HG03159 (cell line): Measurements from ENCODE around the gene TREH.
"Not testable (repeated sequence)": the region's sequence is repeated elsewhere in the genome, so short reads cannot be mapped to it uniquely, and the experiment has no call there.

ENCODE experiments used
- ATAC-seq: cut with Tn5 transposase; IDR thresholded peaks from one replicate; pipeline ENCODE4 v1.9.1; 2021; ENCODE audit warnings: mild to moderate bottlenecking, moderate library complexity; ENCODE audit not compliant: unreplicated experiment

The TREH gene

GRCh38 chr11:118696673-118697226 is 17.3 kb upstream of the TREH start:
- ATAC-seq, result no peak

- ATAC-seq, result no peak
Measured at GRCh38 chr11:118694771-118695170, 15.3 kb upstream of the TREH start.

DNA sequence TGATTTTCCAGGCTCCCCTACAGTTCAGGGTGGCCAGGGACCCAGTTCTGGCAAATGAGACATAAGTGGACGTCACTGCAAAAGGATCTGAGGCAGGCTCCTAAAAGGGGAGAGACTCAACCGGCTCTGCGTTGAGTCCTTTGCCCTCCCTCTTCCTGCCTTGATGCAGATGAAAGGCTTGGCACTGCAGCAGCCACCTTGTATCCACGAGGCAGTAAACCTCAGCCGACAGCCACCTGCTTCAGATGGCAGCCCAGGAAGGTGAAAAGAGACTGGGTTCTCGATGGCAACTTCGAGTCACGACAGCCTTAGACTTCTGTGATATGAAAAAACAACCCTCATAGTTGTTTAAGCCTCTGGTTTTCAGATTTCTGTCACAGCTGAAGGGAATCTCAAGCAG is 14.7 kb upstream of the TREH start:
- ATAC-seq, result no peak

DNA sequence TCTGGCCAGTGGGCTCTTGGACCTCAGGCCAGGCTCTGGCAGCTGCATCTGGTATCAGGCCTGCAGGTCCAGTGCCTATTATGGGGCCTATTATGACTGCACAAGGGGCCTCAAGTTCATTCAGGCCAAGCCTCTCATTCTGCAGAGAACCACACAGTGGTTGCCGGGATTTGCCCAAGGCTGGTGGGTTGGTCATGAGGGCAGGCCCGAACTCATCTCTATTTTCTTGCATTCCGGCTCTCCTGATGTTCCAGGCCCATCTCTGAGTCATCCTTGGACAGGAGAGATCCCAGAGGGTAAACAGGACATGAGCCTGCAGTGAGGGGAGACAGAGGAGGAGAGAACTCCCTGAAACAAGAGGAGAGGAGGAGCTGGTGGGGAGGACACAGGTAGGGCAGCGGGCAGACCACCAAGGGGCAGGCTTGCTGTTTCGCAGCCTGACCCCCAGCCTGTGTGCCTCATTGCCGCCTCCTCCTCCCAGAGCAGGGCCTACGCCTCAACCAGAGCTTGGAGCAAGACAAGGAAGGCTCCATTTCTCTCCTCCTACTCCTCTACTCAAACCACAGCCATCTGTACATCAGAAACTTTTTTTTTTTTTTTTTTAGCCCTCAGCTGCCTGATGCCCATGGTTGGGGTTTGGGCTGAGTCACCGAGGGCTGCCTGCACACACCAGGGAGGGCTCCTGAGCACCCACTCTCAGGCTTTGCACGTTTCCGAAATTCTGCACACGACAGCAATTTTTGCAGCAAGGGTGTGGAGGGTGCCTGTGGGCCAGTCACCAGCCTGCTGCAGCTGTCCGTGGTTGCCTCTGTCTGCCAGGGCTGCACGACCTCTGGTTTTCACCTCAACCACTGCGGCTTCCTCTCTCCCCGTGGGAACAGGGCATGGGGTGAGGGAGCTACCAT is 12.7 kb upstream of the TREH start:
- no peak for ATAC-seq

DNA sequence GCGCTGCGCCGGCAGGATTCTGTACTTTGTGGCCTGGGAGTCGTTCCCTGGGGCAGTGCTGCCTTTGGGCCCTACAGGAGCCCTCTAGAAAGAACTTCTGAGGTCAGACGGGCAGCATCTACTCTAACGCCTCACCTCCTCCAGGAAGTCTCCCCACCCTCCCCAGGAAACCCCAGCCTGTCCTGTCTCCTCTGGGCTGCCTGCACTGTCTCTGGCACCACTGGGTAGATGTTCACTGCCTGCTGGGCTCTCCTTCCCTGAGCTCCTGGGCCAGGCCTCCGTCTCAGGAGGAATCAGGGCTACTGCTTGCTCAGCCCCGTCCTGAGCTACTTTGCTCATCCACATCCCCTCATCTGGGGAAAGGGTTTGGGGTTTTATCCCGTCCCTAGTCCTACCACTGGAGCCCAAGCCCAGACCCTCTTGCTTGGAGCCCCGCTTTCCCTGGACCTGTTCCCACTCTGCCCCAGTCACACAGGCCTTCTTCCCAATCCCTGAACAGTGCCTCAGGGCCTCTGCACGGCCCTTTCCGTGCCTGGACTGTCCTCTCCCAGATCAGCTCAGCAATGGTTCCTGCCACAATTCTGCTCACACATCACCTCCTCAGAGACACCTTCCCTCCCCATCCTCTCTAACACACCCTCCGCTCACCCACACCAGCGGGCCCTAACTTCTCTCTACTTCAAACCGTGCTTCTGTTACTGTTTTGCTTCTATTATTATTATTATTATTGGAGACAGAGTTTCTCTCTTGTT is 11.3 kb upstream of the TREH start:
- ATAC-seq, result no peak

DNA sequence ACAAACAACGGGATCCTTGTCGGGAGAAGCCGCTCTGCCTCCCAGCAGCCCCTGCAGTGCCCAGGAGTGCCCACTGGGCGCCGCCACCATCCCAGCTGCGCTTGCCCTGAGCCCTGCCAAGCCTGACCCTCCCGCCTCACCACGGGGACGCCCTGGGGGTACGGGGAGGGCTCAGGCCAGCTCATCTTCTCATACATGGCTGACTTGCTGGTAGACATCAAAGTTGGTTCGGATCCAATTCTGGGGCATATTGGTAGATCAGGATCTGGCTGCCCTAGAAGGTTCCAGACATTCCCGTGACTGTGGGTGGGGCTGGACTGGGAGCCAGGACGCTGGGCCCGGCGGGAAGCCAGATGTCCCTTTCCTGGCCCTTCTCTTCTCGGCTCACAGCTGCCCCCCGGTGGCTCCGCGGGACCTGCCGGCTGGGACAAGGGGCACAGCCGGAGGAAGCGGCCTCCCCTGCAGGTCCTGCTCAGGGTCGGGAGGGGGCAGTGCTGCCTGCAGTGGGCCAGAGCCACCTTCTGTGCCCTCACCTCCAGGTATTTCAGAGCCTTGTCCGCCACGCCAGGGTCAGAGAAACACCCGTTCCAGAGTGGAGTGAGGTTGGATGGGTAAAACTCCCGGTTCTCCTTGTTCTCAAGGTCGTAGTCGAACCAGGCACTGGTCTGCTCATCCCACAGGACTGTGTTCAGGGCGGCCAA is 10.6 kb upstream of the TREH start:
- ATAC-seq, result peak; percentile 69

- peak; percentile 8 for ATAC-seq
Measured at GRCh38 chr11:118689503-118689851, 10.0 kb upstream of the TREH start.

GRCh38 chr11:118688851-118689502 is 9.5 kb upstream of the TREH start:
- ATAC-seq, result no peak

GRCh38 chr11:118688339-118688738 is 8.9 kb upstream of the TREH start:
- not testable (repeated sequence) for ATAC-seq

GRCh38 chr11:118687906-118688305 is 8.5 kb upstream of the TREH start:
- no peak for ATAC-seq

- ATAC-seq, result no peak
Measured at GRCh38 chr11:118684187-118684586, 4.7 kb upstream of the TREH start.

GRCh38 chr11:118682939-118683338 is 3.5 kb upstream of the TREH start:
- ATAC-seq, result not testable (repeated sequence)

DNA sequence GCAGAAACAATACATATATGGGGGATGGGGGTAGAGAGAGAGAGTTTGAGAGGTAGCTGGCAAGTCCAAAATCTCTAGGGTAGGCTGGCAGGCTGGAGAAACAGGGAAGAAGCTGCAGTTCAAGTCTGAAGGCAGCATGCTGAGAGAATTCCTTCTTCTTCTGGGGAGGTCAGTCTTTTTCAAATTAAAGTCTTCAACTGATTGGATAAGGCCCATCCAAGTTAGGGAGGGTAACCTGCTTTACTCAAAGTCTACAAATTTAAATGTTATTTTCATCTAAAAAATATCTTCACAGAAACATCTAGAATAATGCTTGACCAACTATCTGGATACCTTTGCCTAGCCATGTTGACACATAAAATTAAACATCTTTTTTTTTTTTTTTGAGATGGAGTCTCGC is 2.9 kb upstream of the TREH start:
- ATAC-seq, result no peak

DNA sequence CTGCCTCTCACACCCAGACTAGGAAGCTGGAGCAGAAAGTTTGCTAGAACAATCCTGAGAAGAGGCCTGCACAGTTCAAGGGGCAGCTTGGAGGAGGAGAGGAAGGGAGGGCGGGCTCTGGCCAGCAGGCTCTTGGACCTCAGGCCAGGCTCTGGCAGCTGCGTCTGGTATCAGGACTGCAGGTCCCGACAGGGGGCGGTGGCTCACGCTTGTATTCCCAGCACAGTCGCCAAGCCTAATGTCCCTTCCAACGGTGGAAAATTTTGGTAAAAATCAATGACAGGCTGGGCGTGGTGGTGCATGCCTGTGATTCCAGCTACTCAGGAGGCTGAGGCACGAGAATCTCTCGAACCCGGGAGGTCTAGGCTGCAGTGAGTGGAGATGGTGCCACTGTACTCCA is 542 bp downstream of the TREH start:
- ATAC-seq, result not testable (repeated sequence)

DNA sequence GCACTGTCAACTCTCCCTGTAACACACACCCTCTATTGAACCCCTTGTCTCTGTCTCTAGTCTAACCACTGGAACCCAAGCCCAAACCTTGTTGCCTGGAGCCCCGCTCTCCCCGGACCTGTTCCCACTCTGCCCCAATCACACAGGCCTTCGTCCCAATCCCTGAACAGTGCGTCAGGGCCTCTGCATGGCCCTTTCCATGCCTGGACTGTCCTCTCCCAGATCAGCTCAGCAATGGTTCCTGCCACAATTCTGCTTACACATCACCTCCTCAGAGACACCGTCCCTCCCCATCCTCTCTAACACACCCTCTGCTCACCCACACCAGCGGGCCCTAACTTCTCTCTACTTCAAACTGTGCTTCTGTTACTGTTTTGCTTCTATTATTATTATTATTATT is 1.5 kb downstream of the TREH start:
- no peak for ATAC-seq

- ATAC-seq, result no peak
Measured at GRCh38 chr11:118674082-118674435, 5.4 kb downstream of the TREH start.

GRCh38 chr11:118673361-118674081 is 5.9 kb downstream of the TREH start:
- ATAC-seq, result no peak

DNA sequence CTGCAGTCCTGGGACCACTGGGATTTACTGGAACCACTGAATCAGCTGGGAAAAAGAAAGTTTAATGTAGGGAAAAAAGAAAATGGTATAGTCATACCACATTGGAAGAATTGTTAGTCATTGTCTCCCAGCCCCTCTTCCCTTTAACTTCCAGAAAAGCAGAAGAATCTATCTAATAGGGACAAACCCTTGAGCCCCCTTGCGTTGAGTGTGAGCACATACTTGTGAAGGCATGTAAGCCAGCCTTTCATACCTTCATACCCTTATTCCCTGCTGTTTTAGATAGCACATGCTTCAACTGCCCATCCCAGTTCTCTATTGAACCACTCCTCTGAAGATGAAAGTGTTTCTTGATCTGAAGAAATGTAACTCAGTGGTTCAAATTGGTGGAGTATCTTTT is 6.6 kb downstream of the TREH start:
- ATAC-seq, result no peak

GRCh38 chr11:118671254-118671653 is 8.2 kb downstream of the TREH start:
- ATAC-seq, result no peak

DNA sequence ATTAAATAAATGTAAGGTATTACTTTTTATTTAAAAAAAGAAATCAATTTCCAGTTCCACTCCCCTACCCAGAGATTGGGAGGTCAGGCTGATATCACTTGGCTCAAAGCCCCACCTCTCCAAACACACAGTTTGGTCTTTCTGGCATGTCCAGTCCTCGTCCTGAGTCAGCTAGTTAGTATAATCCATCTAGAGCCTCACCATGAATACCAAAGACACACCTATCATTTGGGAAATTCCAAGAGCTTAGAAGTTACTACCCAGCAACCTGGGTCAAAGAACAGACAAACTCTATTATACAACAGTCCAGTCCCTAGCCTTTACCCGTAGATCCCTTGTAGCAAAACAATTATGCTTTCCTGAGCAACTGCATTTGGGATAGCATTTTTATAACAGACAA is 9.4 kb downstream of the TREH start:
- ATAC-seq, result no peak
